SK-N-SH treated with all-trans-retinoic acid at 6 μM for 48 hours (cell line): ENCODE data around the gene IFI6.

Source experiments
- ATAC-seq: fragments of 200-7000 bp; cut with Tn5 transposase; 3 replicates; pipeline ENCODE4 v1.9.1; 2020; ENCODE audit warnings: mild to moderate bottlenecking, moderate library complexity
- ARNTL ChIP-seq: fragments of 450-650 bp; formaldehyde crosslinking; IDR thresholded peaks from 2 replicates; pipeline ENCODE4 v1.5.0; 2020; ENCODE audit warnings: low read depth, mild to moderate bottlenecking, moderate library complexity, borderline replicate concordance
- BACH2 ChIP-seq: fragments of 250-450 bp; sonication (Bioruptor Pico); IDR thresholded peaks from 2 replicates; pipeline ENCODE4 v1.9.0; 2021; ENCODE audit warnings: mild to moderate bottlenecking, borderline replicate concordance
- CREB5 ChIP-seq: fragments of 250-450 bp; sonication (Bioruptor Pico); IDR thresholded peaks from 2 replicates; pipeline ENCODE4 v1.5.1; 2020; ENCODE audit warnings: low read depth, mild to moderate bottlenecking, moderate library complexity
- CSDC2 ChIP-seq: fragments of 250-450 bp; sonication (Bioruptor Pico); IDR thresholded peaks from 2 replicates; pipeline ENCODE4 v1.5.0; 2020; ENCODE audit warnings: mild to moderate bottlenecking, moderate library complexity
- CSRNP3 ChIP-seq: fragments of 250-450 bp; sonication (Bioruptor Pico); IDR thresholded peaks from 2 replicates; pipeline ENCODE4 v1.5.1; 2021; ENCODE audit warnings: mild to moderate bottlenecking, moderate library complexity
- ESRRG ChIP-seq: fragments of 250-450 bp; sonication (Bioruptor Pico); IDR thresholded peaks from 2 replicates; pipeline ENCODE4 v1.6.1; 2021; ENCODE audit warnings: mild to moderate bottlenecking
- GLIS3 ChIP-seq: fragments of 250-450 bp; sonication (Bioruptor Pico); IDR thresholded peaks from 2 replicates; pipeline ENCODE4 v1.5.0; 2020; ENCODE audit warnings: mild to moderate bottlenecking, moderate library complexity
- ISL1 ChIP-seq: fragments of 250-450 bp; sonication (Bioruptor Pico); IDR thresholded peaks from 2 replicates; pipeline ENCODE4 v2.1.2; 2022; ENCODE audit warnings: mild to moderate bottlenecking, moderate library complexity
- OSR1 ChIP-seq: fragments of 250-450 bp; sonication (Bioruptor Pico); IDR thresholded peaks from 2 replicates; pipeline ENCODE4 v1.8.0; 2022; ENCODE audit warnings: moderate library complexity, mild to moderate bottlenecking, inconsistent platforms
- PATZ1 ChIP-seq: fragments of 250-450 bp; sonication (Bioruptor Pico); IDR thresholded peaks from 2 replicates; pipeline ENCODE4 v1.8.0; 2020; ENCODE audit warnings: mild to moderate bottlenecking, moderate library complexity, borderline replicate concordance
- POU6F1 ChIP-seq: fragments of 250-450 bp; sonication (Bioruptor Pico); IDR thresholded peaks from 2 replicates; pipeline ENCODE4 v1.8.0; 2021; ENCODE audit warnings: low read depth, mild to moderate bottlenecking, moderate library complexity, borderline replicate concordance
- PPARA ChIP-seq: fragments of 250-450 bp; sonication (Bioruptor Pico); IDR thresholded peaks from 2 replicates; pipeline ENCODE4 v1.5.0; 2020; ENCODE audit warnings: mild to moderate bottlenecking, borderline replicate concordance
- RARB ChIP-seq: fragments of 250-450 bp; sonication (Bioruptor Pico); IDR thresholded peaks from 2 replicates; pipeline ENCODE4 v1.8.0; 2021; ENCODE audit warnings: mild to moderate bottlenecking, moderate library complexity
- SNAI2 ChIP-seq: fragments of 250-450 bp; sonication (Bioruptor Pico); IDR thresholded peaks from 2 replicates; pipeline ENCODE4 v1.5.0; 2020; ENCODE audit warnings: mild to moderate bottlenecking, moderate library complexity
- TCF4 ChIP-seq: fragments of 250-450 bp; sonication (Bioruptor Pico); IDR thresholded peaks from 2 replicates; pipeline ENCODE4 v1.8.0; 2021; ENCODE audit warnings: mild to moderate bottlenecking, moderate library complexity, borderline replicate concordance
- TOX ChIP-seq: fragments of 250-450 bp; sonication (Bioruptor Pico); IDR thresholded peaks from 2 replicates; pipeline ENCODE4 v1.8.0; 2021; ENCODE audit warnings: mild to moderate bottlenecking, moderate library complexity, borderline replicate concordance
- TSHZ2 ChIP-seq: fragments of 250-450 bp; sonication (Bioruptor Pico); IDR thresholded peaks from 2 replicates; pipeline ENCODE4 v1.5.0; 2020; ENCODE audit warnings: mild to moderate bottlenecking, moderate library complexity
- ZC3H10 ChIP-seq: fragments of 250-450 bp; sonication (Bioruptor Pico); IDR thresholded peaks from 2 replicates; pipeline ENCODE4 v1.5.1; 2021; ENCODE audit warnings: mild to moderate bottlenecking, moderate library complexity
- ZFP30 ChIP-seq: fragments of 450-650 bp; formaldehyde crosslinking; IDR thresholded peaks from 2 replicates; pipeline ENCODE4 v1.5.0; 2022; ENCODE audit warnings: mild to moderate bottlenecking, moderate library complexity
- ZNF565 ChIP-seq: fragments of 450-650 bp; formaldehyde crosslinking; conservative IDR thresholded peaks from 2 replicates; pipeline ENCODE4 v1.5.0; 2020; ENCODE audit warnings: low read depth, mild to moderate bottlenecking, moderate library complexity
- ZNF70 ChIP-seq: fragments of 450-650 bp; formaldehyde crosslinking; IDR thresholded peaks from 2 replicates; pipeline ENCODE4 v1.5.0; 2020; ENCODE audit warnings: mild to moderate bottlenecking, moderate library complexity
- ZNF8 ChIP-seq: fragments of 450-650 bp; formaldehyde crosslinking; IDR thresholded peaks from 2 replicates; pipeline ENCODE4 v1.5.0; 2020; ENCODE audit warnings: mild to moderate bottlenecking, moderate library complexity

IFI6 gene

GRCh38 chr1:27716262-27716895 lies 44.4 kb upstream of the IFI6 start:
- TF ChIP-seq ZC3H10 (CRISPR knock-in tag): no peak
- no peak for TF ChIP-seq SNAI2 (CRISPR knock-in tag)
- TF ChIP-seq PATZ1 (CRISPR knock-in tag): no peak
- TF ChIP-seq POU6F1: no peak
- TF ChIP-seq ZFP30: no peak
- no peak for TF ChIP-seq ZNF8
- no peak for TF ChIP-seq ZNF70 (CRISPR knock-in tag)
- no peak for TF ChIP-seq ESRRG (CRISPR knock-in tag)
- no peak for TF ChIP-seq ARNTL (CRISPR knock-in tag)
- TF ChIP-seq BACH2: no peak
- TF ChIP-seq TOX (CRISPR knock-in tag): no peak
- no peak for TF ChIP-seq RARB (CRISPR knock-in tag)
- TF ChIP-seq ZNF565 (CRISPR knock-in tag): no peak
- no peak for TF ChIP-seq GLIS3 (CRISPR knock-in tag)
- no peak for TF ChIP-seq CSRNP3 (CRISPR knock-in tag)
- TF ChIP-seq ISL1: no peak
- no peak for TF ChIP-seq TCF4 (CRISPR knock-in tag)
- no peak for ATAC-seq

GRCh38 chr1:27713869-27714513 lies 42.0 kb upstream of the IFI6 start:
- TF ChIP-seq PPARA (no peak), CREB5 (CRISPR knock-in tag) (no peak), TSHZ2 (no peak), OSR1 (no peak), RARB (CRISPR knock-in tag) (no peak), ZNF565 (CRISPR knock-in tag) (no peak)
- TF ChIP-seq, all 23 proteins: peak for 0

GRCh38 chr1:27713139-27713725 lies 41.2 kb upstream of the IFI6 start:
- TF ChIP-seq TOX (CRISPR knock-in tag): no peak
- no peak for TF ChIP-seq CREB5 (CRISPR knock-in tag)
- TF ChIP-seq ZNF8: no peak
- TF ChIP-seq GLIS3 (CRISPR knock-in tag): no peak
- no peak for TF ChIP-seq OSR1
- no peak for TF ChIP-seq ARNTL (CRISPR knock-in tag)
- no peak for TF ChIP-seq CSDC2
- TF ChIP-seq ZC3H10 (CRISPR knock-in tag): no peak
- no peak for TF ChIP-seq BACH2
- no peak for TF ChIP-seq ISL1
- TF ChIP-seq SNAI2 (CRISPR knock-in tag): no peak
- no peak for TF ChIP-seq POU6F1

More at GRCh38 chr1:27713869-27714513, 42.0 kb upstream of the IFI6 start:
- ATAC-seq: no peak

More at GRCh38 chr1:27713139-27713725, 41.2 kb upstream of the IFI6 start:
- no peak for ATAC-seq
